Adrenal gland (tissue), 5 donors: ENCODE results near the gene SCAPER.

Experiments used
- POLR2A ChIP-seq, 2 donors: fragments of 450-650 bp; IDR thresholded peaks; one replicate each; pipeline ENCODE4 v1.6.1; 2017; ENCODE audit warnings: antibody characterized with exemption in 2 of 2, mild to moderate bottlenecking in 2 of 2, moderate library complexity in 1 of 2
- TF ChIP-seq, protein P1 (sequence below), 6 experiments: fragments of 450-650 bp in 4 of 6; fragments of 200-600 bp in 2 of 6; sonication (generic) in 1 of 6; IDR thresholded peaks; 1 replicate in 5 of 6; 2 replicates in 1 of 6; pipeline versions ENCODE4 v1.5.1 to v1.8.0; 2016 to 2021; ENCODE audit warnings: antibody characterized with exemption in 6 of 6, mild to moderate bottlenecking in 2 of 6, moderate library complexity in 1 of 6
- donor health status: DM: no; HTN: no; CAD: no.

GRCh38 chr15:76460347-76460746 is 444.8 kb downstream of the SCAPER start:
- TF ChIP-seq, protein P1, sequence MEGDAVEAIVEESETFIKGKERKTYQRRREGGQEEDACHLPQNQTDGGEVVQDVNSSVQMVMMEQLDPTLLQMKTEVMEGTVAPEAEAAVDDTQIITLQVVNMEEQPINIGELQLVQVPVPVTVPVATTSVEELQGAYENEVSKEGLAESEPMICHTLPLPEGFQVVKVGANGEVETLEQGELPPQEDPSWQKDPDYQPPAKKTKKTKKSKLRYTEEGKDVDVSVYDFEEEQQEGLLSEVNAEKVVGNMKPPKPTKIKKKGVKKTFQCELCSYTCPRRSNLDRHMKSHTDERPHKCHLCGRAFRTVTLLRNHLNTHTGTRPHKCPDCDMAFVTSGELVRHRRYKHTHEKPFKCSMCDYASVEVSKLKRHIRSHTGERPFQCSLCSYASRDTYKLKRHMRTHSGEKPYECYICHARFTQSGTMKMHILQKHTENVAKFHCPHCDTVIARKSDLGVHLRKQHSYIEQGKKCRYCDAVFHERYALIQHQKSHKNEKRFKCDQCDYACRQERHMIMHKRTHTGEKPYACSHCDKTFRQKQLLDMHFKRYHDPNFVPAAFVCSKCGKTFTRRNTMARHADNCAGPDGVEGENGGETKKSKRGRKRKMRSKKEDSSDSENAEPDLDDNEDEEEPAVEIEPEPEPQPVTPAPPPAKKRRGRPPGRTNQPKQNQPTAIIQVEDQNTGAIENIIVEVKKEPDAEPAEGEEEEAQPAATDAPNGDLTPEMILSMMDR (IDR thresholded peaks at IDR 0.05) = no peak
- TF ChIP-seq POLR2A (IDR thresholded peaks at IDR 0.05) = no peak
